Renal cortex interstitium (tissue), 15 donors: ENCODE results near the gene GOPC. TPM values are rescaled to one million over a fixed set of nuclear protein-coding genes. Genes with fewer than 3 reads are reported as not detected.
"Not testable (repeated sequence)": the region's sequence is repeated elsewhere in the genome, so short reads cannot be mapped to it uniquely, and the experiment has no call there.

ENCODE experiments used
- DNase-seq, 11 donors: peaks; one replicate each; pipeline ENCODE4 v3.0.0-alpha.2; 2013; ENCODE audit warnings: low read depth in 9 of 11, low spot score in 4 of 11; ENCODE audit errors: extremely low read depth in 1 of 11
- long read RNA-seq, 16 experiments: transcript quantifications; one replicate each; lab custom pipeline, GENCODE V29; 2026
- polyA plus RNA-seq, 3 donors: library from polyadenylated mRNA; unstranded; fragments of 120-200 nt; gene quantifications; one replicate each; pipeline ENCODE4 v1.2.1, GENCODE V29; 2013; ENCODE audit not compliant: insufficient read length in 3 of 3

The GOPC gene
- polyA plus RNA-seq: 10 to 100 TPM; 58.4 to 70.1 (median 59.1) TPM
- long read RNA-seq, donor 1, full-length matches to known transcripts: 1 of 17 reads
- long read RNA-seq, donor 1, partial matches to known transcripts: 16 of 17 reads
- long read RNA-seq, donor 1, other reads (novel, unspliced or antisense): 0 of 17 reads
- long read RNA-seq, donor 2, full-length matches to known transcripts: 3 of 18 reads
- long read RNA-seq, donor 2, partial matches to known transcripts: 15 of 18 reads
- long read RNA-seq, donor 2, other reads (novel, unspliced or antisense): 0 of 18 reads
- long read RNA-seq, donor 3, full-length matches to known transcripts: 8 of 34 reads
- long read RNA-seq, donor 3, partial matches to known transcripts: 26 of 34 reads
- long read RNA-seq, donor 3, other reads (novel, unspliced or antisense): 0 of 34 reads
- long read RNA-seq, donor 4, full-length matches to known transcripts: 2 of 15 reads
- long read RNA-seq, donor 4, partial matches to known transcripts: 13 of 15 reads
- long read RNA-seq, donor 4, other reads (novel, unspliced or antisense): 0 of 15 reads
- long read RNA-seq, donor 5: 0 reads
- long read RNA-seq, donor 6, full-length matches to known transcripts: 5 of 34 reads
- long read RNA-seq, donor 6, partial matches to known transcripts: 29 of 34 reads
- long read RNA-seq, donor 6, other reads (novel, unspliced or antisense): 0 of 34 reads
- long read RNA-seq, donor 7, full-length matches to known transcripts: 3 of 26 reads
- long read RNA-seq, donor 7, partial matches to known transcripts: 23 of 26 reads
- long read RNA-seq, donor 7, other reads (novel, unspliced or antisense): 0 of 26 reads
- long read RNA-seq, donor 8: 0 reads
- long read RNA-seq, donor 9, full-length matches to known transcripts: 2 of 17 reads
- long read RNA-seq, donor 9, partial matches to known transcripts: 15 of 17 reads
- long read RNA-seq, donor 9, other reads (novel, unspliced or antisense): 0 of 17 reads
- long read RNA-seq, donor 10, full-length matches to known transcripts: 6 of 29 reads
- long read RNA-seq, donor 10, partial matches to known transcripts: 23 of 29 reads
- long read RNA-seq, donor 10, other reads (novel, unspliced or antisense): 0 of 29 reads
- long read RNA-seq, donor 11, full-length matches to known transcripts: 4 of 21 reads
- long read RNA-seq, donor 11, partial matches to known transcripts: 17 of 21 reads
- long read RNA-seq, donor 11, other reads (novel, unspliced or antisense): 0 of 21 reads
- long read RNA-seq, donor 12, full-length matches to known transcripts: 1 of 7 reads
- long read RNA-seq, donor 12, partial matches to known transcripts: 6 of 7 reads
- long read RNA-seq, donor 12, other reads (novel, unspliced or antisense): 0 of 7 reads
- long read RNA-seq, donor 13: 0 reads
- long read RNA-seq, donor 14, full-length matches to known transcripts: 5 of 16 reads
- long read RNA-seq, donor 14, partial matches to known transcripts: 11 of 16 reads
- long read RNA-seq, donor 14, other reads (novel, unspliced or antisense): 0 of 16 reads
- long read RNA-seq, donor 15, full-length matches to known transcripts: 3 of 3 reads
- long read RNA-seq, donor 15, partial matches to known transcripts: 0 of 3 reads
- long read RNA-seq, donor 15, other reads (novel, unspliced or antisense): 0 of 3 reads
- long read RNA-seq, donor 16, full-length matches to known transcripts: 12 of 71 reads
- long read RNA-seq, donor 16, partial matches to known transcripts: 59 of 71 reads
- long read RNA-seq, donor 16, other reads (novel, unspliced or antisense): 0 of 71 reads

GRCh38 chr6:117602151-117602898 is at the start of gene GOPC:
TSS of gene GOPC (minus strand) at chr6:117602511. CDS start at chr6:117602288, 223 bp downstream.
- DNase-seq: peak; percentile 93 to 97 (median 96)

- DNase-seq: not testable (repeated sequence)
Observed at GRCh38 chr6:117651984-117652383, 49.7 kb upstream of the GOPC start.

- no peak for DNase-seq
Observed at GRCh38 chr6:117642976-117643375, 40.7 kb upstream of the GOPC start.

- DNase-seq: no peak
Observed at GRCh38 chr6:117637770-117638169, 35.5 kb upstream of the GOPC start.

- DNase-seq: no peak
Observed at GRCh38 chr6:117629119-117629660, 26.9 kb upstream of the GOPC start.

- DNase-seq: no peak
Observed at GRCh38 chr6:117627533-117627932, 25.2 kb upstream of the GOPC start.

GRCh38 chr6:117624869-117625481 is 22.7 kb upstream of the GOPC start:
- no peak for DNase-seq

- no peak for DNase-seq
Observed at GRCh38 chr6:117619178-117619577, 16.9 kb upstream of the GOPC start.

GRCh38 chr6:117617210-117618035 is 15.1 kb upstream of the GOPC start:
- DNase-seq: no peak

- no peak for DNase-seq
Observed at GRCh38 chr6:117616391-117617209, 14.3 kb upstream of the GOPC start.

- no peak for DNase-seq
Observed at GRCh38 chr6:117615750-117616390, 13.6 kb upstream of the GOPC start.

GRCh38 chr6:117613920-117614560 is 11.7 kb upstream of the GOPC start:
- DNase-seq: no peak

- DNase-seq: no peak
Observed at GRCh38 chr6:117607511-117607910, 5.2 kb upstream of the GOPC start.

GRCh38 chr6:117605169-117605826 is 3.0 kb upstream of the GOPC start:
- DNase-seq: peak in 10 of 11 donors; percentile 15 to 54 (median 45)
